GM12878 (cell line): ENCODE data around the gene ARHGAP15. TPM values are rescaled to one million over a fixed set of nuclear protein-coding genes. Genes with fewer than 3 reads are reported as not detected.

Experiments
- ATAC-seq: fragments of 200-7000 bp; cut with Tn5 transposase; 3 replicates; pipeline ENCODE4 v1.9.1; 2020; ENCODE audit warnings: mild to moderate bottlenecking, moderate library complexity
- BruUV-seq: library from RNA; stranded (reverse); fragments of 400-500 nt; replicated peaks from 2 replicates; lab custom pipeline; 2021; lab: Mats Ljungman, UMichigan
- CTCF ChIA-PET: fragments of 300-600 bp; sonication (Branson Sonifier 250); formaldehyde crosslinking; extraction: SDS; loops from one replicate; lab custom pipeline; 2021; ENCODE audit warnings: inconsistent platforms; lab: Yijun Ruan, JAX
- POLR2A ChIA-PET: fragments of 350-600 bp; formaldehyde crosslinking; extraction: SDS; loops from one replicate; lab custom pipeline; 2021; ENCODE audit warnings: inconsistent platforms; lab: Charles Lee
- RAD21 ChIA-PET: fragments of 300-600 bp; sonication (Branson Sonifier 250); formaldehyde crosslinking; loops from one replicate; lab custom pipeline; 2023; ENCODE audit warnings: antibody characterized with exemption; ENCODE audit not compliant: unreplicated experiment; lab: Charles Lee
- SMC1A ChIA-PET: fragments of 300-600 bp; sonication (Branson Sonifier 250); formaldehyde crosslinking; loops from one replicate; lab custom pipeline; 2023; ENCODE audit not compliant: unreplicated experiment, uncharacterized antibody; lab: Charles Lee
- DNase-seq: peaks from one replicate; pipeline ENCODE4 v3.0.0-alpha.2; 2011; ENCODE audit warnings: low read depth, low spot score
- FAIRE-seq: peaks from 3 replicates; lab custom pipeline; 2011; peaks lifted over from hg19 to GRCh38; lab: Jason Lieb, UNC
- H2AFZ ChIP-seq: 2 replicates; pipeline ENCODE4 v1.6.0; 2011; ENCODE audit warnings: low read depth, low read length, control low read depth; ENCODE audit not compliant: control insufficient read depth
- H3K27ac ChIP-seq: 2 replicates; pipeline ENCODE4 v1.5.1; 2011; ENCODE audit warnings: control low read depth; ENCODE audit not compliant: control insufficient read depth, insufficient read depth
- H3K27me3 ChIP-seq, 2 experiments: replicated peaks in 1 of 2; 2 replicates each; pipeline versions ENCODE4 v1.6.0 to v1.6.1; 2011; ENCODE audit warnings: low read length in 1 of 2; ENCODE audit not compliant: control insufficient read depth in 2 of 2, insufficient read depth in 2 of 2
- H3K36me3 ChIP-seq, 2 experiments: 2 replicates each; pipeline ENCODE4 v1.5.1; 2011; ENCODE audit warnings: low read length in 1 of 2; ENCODE audit not compliant: control insufficient read depth in 2 of 2, insufficient read depth in 2 of 2
- H3K4me1 ChIP-seq: 2 replicates; pipeline ENCODE4 v1.6.1; 2011; ENCODE audit warnings: mild to moderate bottlenecking, low read length, moderate library complexity, mixed read lengths; ENCODE audit not compliant: control insufficient read depth, insufficient read depth
- H3K4me2 ChIP-seq: 2 replicates; pipeline ENCODE4 v1.6.0; 2011; ENCODE audit warnings: control low read depth; ENCODE audit not compliant: control insufficient read depth, insufficient read depth
- H3K4me3 ChIP-seq: fragments of 200-600 bp; sonication (generic); 2 replicates; pipeline ENCODE4 v1.5.1; 2016
- H3K79me2 ChIP-seq: 2 replicates; pipeline ENCODE4 v1.6.0; 2011; ENCODE audit warnings: low read length; ENCODE audit not compliant: control insufficient read depth, insufficient read depth
- H3K9ac ChIP-seq: 2 replicates; pipeline ENCODE4 v1.8.0; 2011; ENCODE audit warnings: low read length, control low read depth, mixed read lengths; ENCODE audit not compliant: control insufficient read depth, insufficient read depth
- H3K9me3 ChIP-seq: replicated peaks from 3 replicates; pipeline ENCODE4 v1.5.1; 2011; ENCODE audit warnings: mild to moderate bottlenecking, low read length; ENCODE audit not compliant: control insufficient read depth, insufficient read depth
- H4K20me1 ChIP-seq: 2 replicates; pipeline ENCODE4 v1.6.0; 2011; ENCODE audit not compliant: control insufficient read depth, insufficient read depth
- FOXM1 ChIP-seq: IDR thresholded peaks from 2 replicates; pipeline ENCODE4 v1.6.1; 2012; ENCODE audit warnings: low read depth, mild to moderate bottlenecking, inconsistent platforms, low read length, moderate library complexity
- WGBS: methylation state at CpG from one replicate; pipeline ENCODE4 v1.1.6; 2016; ENCODE audit warnings: low lambda C conversion rate; ENCODE audit not compliant: insufficient replicate concordance, insufficient coverage; ENCODE audit errors: missing lambda C conversion rate; 5-methylcytosine and 5-hydroxymethylcytosine counted together
- in situ Hi-C: fragments of 300-500 bp; cut with MboI; formaldehyde crosslinking; loops from 9 replicates; pipeline ENCODE4 v1.14.3; 2018; ENCODE audit warnings: mixed read lengths
- intact Hi-C: fragments of 100-400 bp; cut with micrococcal nuclease; formaldehyde crosslinking; loops from one replicate; pipeline ENCODE4 v1.14.2; 2022; ENCODE audit not compliant: unreplicated experiment
- polyA plus RNA-seq, 11 experiments: library from polyadenylated mRNA; depleted of rRNA in 4 of 11; unstranded in 6 of 11; stranded (reverse) in 5 of 11; fragments of >200 nt; fragmentation: Nextera tagmentation in 4 of 11; fragmentation: Illumina TruSeq in 1 of 11; extraction: Ambion mirVana in 4 of 11; extraction: Trizol in 1 of 11; gene quantifications; 1 replicate in 1 of 11; 2 replicates in 10 of 11; pipeline versions ENCODE4 v1.2.1 to v1.2.3, GENCODE V29; 2011 to 2016; ENCODE audit warnings: inconsistent platforms in 2 of 11, missing spikeins in 2 of 11, low read depth in 1 of 11
- total RNA-seq, 4 experiments: library from RNA; depleted of rRNA in 3 of 4; stranded (reverse); fragments of >200 nt in 3 of 4; fragmentation: Illumina TruSeq in 1 of 4; extraction: Trizol in 1 of 4; gene quantifications; 2 replicates each; pipeline versions ENCODE4 v1.2.1 to v1.2.3, GENCODE V29; 2013 to 2021
- TF ChIP-seq, protein P1 (sequence below): fragments of 450-650 bp; IDR thresholded peaks from 2 replicates; pipeline ENCODE4 v1.6.1; 2017; ENCODE audit warnings: low read depth, mild to moderate bottlenecking, moderate library complexity
- TF ChIP-seq, protein P2 (sequence below): fragments of 450-650 bp; IDR thresholded peaks from 2 replicates; pipeline ENCODE4 v1.6.1; 2017; ENCODE audit warnings: mild to moderate bottlenecking, moderate library complexity

Gene ARHGAP15
- total and polyA plus RNA-seq, 10 of the 15 experiments (the other 5 are each of a cell fraction or from before 2014, with no cell fraction given): 38.0 to 92.6 (median 66.7) TPM

DNA sequence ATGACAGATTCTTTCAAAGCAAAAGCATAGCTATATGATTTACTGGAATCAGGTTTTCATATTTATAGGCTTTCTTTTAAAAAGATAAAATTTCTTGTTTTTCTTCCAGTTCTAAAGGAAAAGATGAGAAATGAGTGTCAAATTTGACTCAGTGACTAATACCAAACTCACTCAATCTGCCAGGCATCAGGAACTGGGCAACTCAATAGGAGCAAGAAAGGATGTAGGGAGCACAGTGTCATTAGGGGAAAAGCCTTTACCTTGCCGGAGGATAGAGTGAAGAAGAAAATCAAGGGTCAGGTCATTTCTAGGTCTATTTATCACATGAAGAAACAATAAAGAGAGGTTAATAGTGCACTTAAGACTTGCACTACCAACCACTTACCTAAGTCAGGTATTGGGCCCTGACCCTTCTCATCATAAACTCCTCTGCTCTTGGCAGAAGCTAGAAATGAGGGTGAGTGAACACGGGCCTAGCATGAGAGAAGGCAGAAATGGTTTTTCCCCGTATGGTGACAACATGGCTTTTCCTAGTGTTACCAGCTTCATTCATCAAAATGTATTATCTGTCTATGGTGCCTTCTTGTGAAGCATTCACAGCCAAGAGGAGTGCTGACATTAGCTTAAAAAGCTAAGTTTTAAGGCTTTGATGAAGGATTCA is 151.0 kb downstream of the ARHGAP15 start:
- Histone ChIP-seq H3K4me1 (no peaks in the 10 kb centered on the region), H3K9ac (no peak overlapping the region), H3K27ac (no peak overlapping the region), H3K9me3 (no peaks in the 10 kb centered on the region), H4K20me1 (no peaks in the 10 kb centered on the region), H3K79me2 (no peaks in the 10 kb centered on the region), H3K36me3 (no peaks in the 10 kb centered on the region), H3K4me3 (no peak overlapping the region), H2AFZ (no peak overlapping the region), H3K27me3 (no peaks in the 10 kb centered on the region), H3K4me2 (no peak overlapping the region)
- ATAC-seq (no peak), FAIRE-seq (no peak), DNase-seq (no peak)
- ChIA-PET RAD21 (interaction anchor here (1.5 to 1.6 kb wide), 2 partner anchors 22 to 169 kb away, joined by 4 to 5 read pairs; no protein-coding TSS in a partner anchor), POLR2A (no interaction called here), CTCF (interaction anchor here (0.6 to 12.8 kb wide), 14 partner anchors 9 to 246 kb away, joined by 3 to 100 read pairs (median 8); no protein-coding TSS in a partner anchor), SMC1A (interaction anchor here (1.2 to 3.6 kb wide), 6 partner anchors 9 to 169 kb away, joined by 3 to 17 read pairs (median 4); no protein-coding TSS in a partner anchor)
- WGBS: 97% methylated on average over 3 of the region's 3 CpGs
- intact Hi-C loops: no loop called here
- in situ Hi-C loops: no loop called here
- TF ChIP-seq, protein P1, sequence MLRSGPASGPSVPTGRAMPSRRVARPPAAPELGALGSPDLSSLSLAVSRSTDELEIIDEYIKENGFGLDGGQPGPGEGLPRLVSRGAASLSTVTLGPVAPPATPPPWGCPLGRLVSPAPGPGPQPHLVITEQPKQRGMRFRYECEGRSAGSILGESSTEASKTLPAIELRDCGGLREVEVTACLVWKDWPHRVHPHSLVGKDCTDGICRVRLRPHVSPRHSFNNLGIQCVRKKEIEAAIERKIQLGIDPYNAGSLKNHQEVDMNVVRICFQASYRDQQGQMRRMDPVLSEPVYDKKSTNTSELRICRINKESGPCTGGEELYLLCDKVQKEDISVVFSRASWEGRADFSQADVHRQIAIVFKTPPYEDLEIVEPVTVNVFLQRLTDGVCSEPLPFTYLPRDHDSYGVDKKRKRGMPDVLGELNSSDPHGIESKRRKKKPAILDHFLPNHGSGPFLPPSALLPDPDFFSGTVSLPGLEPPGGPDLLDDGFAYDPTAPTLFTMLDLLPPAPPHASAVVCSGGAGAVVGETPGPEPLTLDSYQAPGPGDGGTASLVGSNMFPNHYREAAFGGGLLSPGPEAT: no peak
- no peak for TF ChIP-seq FOXM1
- TF ChIP-seq, protein P2, sequence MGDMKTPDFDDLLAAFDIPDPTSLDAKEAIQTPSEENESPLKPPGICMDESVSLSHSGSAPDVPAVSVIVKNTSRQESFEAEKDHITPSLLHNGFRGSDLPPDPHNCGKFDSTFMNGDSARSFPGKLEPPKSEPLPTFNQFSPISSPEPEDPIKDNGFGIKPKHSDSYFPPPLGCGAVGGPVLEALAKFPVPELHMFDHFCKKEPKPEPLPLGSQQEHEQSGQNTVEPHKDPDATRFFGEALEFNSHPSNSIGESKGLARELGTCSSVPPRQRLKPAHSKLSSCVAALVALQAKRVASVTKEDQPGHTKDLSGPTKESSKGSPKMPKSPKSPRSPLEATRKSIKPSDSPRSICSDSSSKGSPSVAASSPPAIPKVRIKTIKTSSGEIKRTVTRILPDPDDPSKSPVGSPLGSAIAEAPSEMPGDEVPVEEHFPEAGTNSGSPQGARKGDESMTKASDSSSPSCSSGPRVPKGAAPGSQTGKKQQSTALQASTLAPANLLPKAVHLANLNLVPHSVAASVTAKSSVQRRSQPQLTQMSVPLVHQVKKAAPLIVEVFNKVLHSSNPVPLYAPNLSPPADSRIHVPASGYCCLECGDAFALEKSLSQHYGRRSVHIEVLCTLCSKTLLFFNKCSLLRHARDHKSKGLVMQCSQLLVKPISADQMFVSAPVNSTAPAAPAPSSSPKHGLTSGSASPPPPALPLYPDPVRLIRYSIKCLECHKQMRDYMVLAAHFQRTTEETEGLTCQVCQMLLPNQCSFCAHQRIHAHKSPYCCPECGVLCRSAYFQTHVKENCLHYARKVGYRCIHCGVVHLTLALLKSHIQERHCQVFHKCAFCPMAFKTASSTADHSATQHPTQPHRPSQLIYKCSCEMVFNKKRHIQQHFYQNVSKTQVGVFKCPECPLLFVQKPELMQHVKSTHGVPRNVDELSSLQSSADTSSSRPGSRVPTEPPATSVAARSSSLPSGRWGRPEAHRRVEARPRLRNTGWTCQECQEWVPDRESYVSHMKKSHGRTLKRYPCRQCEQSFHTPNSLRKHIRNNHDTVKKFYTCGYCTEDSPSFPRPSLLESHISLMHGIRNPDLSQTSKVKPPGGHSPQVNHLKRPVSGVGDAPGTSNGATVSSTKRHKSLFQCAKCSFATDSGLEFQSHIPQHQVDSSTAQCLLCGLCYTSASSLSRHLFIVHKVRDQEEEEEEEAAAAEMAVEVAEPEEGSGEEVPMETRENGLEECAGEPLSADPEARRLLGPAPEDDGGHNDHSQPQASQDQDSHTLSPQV: no peak
- no TSS peak for BruUV-seq
